IMR-90 (cell line): ENCODE results near the gene CD300H. TPM values are rescaled to one million over a fixed set of nuclear protein-coding genes. Genes with fewer than 3 reads are reported as not detected.

Experiments used
- ATAC-seq: fragments of 200-7000 bp; cut with Tn5 transposase; 2 replicates; pipeline ENCODE4 v1.9.1; 2020; ENCODE audit warnings: low read depth, mild to moderate bottlenecking, moderate library complexity
- BruUV-seq: library from RNA; stranded (reverse); fragments of 400-500 nt; replicated peaks from 2 replicates; lab custom pipeline; 2021; lab: Mats Ljungman, UMichigan
- CTCF ChIA-PET: fragments of 300-600 bp; formaldehyde crosslinking; extraction: SDS; loops from one replicate; lab custom pipeline; 2021; ENCODE audit warnings: antibody characterized with exemption; lab: Yijun Ruan, JAX
- POLR2A ChIA-PET: fragments of 300-600 bp; sonication (Branson Sonifier 250); formaldehyde crosslinking; loops from one replicate; lab custom pipeline; 2022; ENCODE audit warnings: antibody characterized with exemption; ENCODE audit not compliant: unreplicated experiment; lab: Charles Lee
- DNase-seq: peaks from one replicate; pipeline ENCODE4 v3.0.0; 2013
- H2AFZ ChIP-seq: replicated peaks from 2 replicates; pipeline ENCODE3; 2013; ENCODE audit warnings: low read length, mild to moderate bottlenecking; ENCODE audit not compliant: poor library complexity
- H2AK5ac ChIP-seq: 2 replicates; pipeline ENCODE4 v1.6.1; 2013; ENCODE audit warnings: low read depth, low read length, inconsistent platforms
- H2AK9ac ChIP-seq: replicated peaks from 2 replicates; pipeline ENCODE3; 2013; ENCODE audit warnings: mild to moderate bottlenecking, low read depth, low read length, moderate library complexity; ENCODE audit not compliant: poor library complexity
- H2BK120ac ChIP-seq: 2 replicates; pipeline ENCODE4 v1.6.1; 2013; ENCODE audit warnings: low read depth, low read length, inconsistent platforms
- H2BK15ac ChIP-seq: 3 replicates; pipeline ENCODE4 v1.6.1; 2013; ENCODE audit warnings: low read depth, low read length, inconsistent platforms
- H2BK20ac ChIP-seq: 2 replicates; pipeline ENCODE4 v1.6.1; 2013; ENCODE audit warnings: low read depth, mild to moderate bottlenecking, inconsistent platforms, low read length, moderate library complexity
- H2BK5ac ChIP-seq: 2 replicates; pipeline ENCODE4 v1.6.1; 2013; ENCODE audit warnings: mild to moderate bottlenecking, low read depth, low read length, inconsistent platforms; ENCODE audit not compliant: poor library complexity, severe bottlenecking
- H3K14ac ChIP-seq: replicated peaks from 2 replicates; pipeline ENCODE4 v1.6.1; 2013; ENCODE audit warnings: low read depth, low read length, inconsistent platforms
- H3K18ac ChIP-seq: 2 replicates; pipeline ENCODE4 v1.6.1; 2013; ENCODE audit warnings: low read depth, low read length, control low read depth
- H3K23ac ChIP-seq: 2 replicates; pipeline ENCODE4 v1.6.1; 2013; ENCODE audit warnings: low read depth, low read length, inconsistent platforms
- H3K27ac ChIP-seq: 2 replicates; pipeline ENCODE4 v1.5.1; 2013; ENCODE audit warnings: mild to moderate bottlenecking, control low read depth, low read length; ENCODE audit not compliant: insufficient read depth
- H3K27me3 ChIP-seq: 2 replicates; pipeline ENCODE4 v1.6.1; 2013; ENCODE audit warnings: low read length; ENCODE audit not compliant: control insufficient read depth, insufficient read depth
- H3K36me3 ChIP-seq: 2 replicates; pipeline ENCODE4 v1.6.1; 2013; ENCODE audit warnings: low read length, mixed read lengths; ENCODE audit not compliant: control insufficient read depth, insufficient read depth
- H3K4ac ChIP-seq: 2 replicates; pipeline ENCODE4 v1.6.1; 2013; ENCODE audit warnings: low read depth, low read length, inconsistent platforms
- H3K4me1 ChIP-seq: 2 replicates; pipeline ENCODE4 v1.6.1; 2013; ENCODE audit warnings: low read length, mixed read lengths; ENCODE audit not compliant: control insufficient read depth, insufficient read depth
- H3K4me2 ChIP-seq: 2 replicates; pipeline ENCODE4 v1.6.1; 2013; ENCODE audit warnings: low read depth, mild to moderate bottlenecking, control low read depth, low read length, moderate library complexity
- H3K4me3 ChIP-seq: 2 replicates; pipeline ENCODE4 v1.5.1; 2013; ENCODE audit warnings: low read depth, mild to moderate bottlenecking, control low read depth, low read length, moderate library complexity; ENCODE audit not compliant: insufficient read depth
- H3K56ac ChIP-seq: 2 replicates; pipeline ENCODE4 v1.6.1; 2013; ENCODE audit warnings: low read length, inconsistent platforms; ENCODE audit not compliant: insufficient read depth; ENCODE audit errors: extremely low read depth
- H3K79me1 ChIP-seq, 2 experiments: 2 replicates each; pipeline ENCODE4 v1.6.1; 2013; ENCODE audit warnings: low read length in 2 of 2, inconsistent platforms in 1 of 2, low read depth in 1 of 2
- H3K9ac ChIP-seq: 2 replicates; pipeline ENCODE4 v1.6.1; 2013; ENCODE audit warnings: low read depth, low read length, control low read depth
- H3K9me1 ChIP-seq: 2 replicates; pipeline ENCODE4 v1.6.1; 2013; ENCODE audit warnings: low read length, inconsistent platforms; ENCODE audit not compliant: insufficient read depth
- H3K9me3 ChIP-seq: 2 replicates; pipeline ENCODE4 v1.6.1; 2013; ENCODE audit warnings: low read length; ENCODE audit not compliant: control insufficient read depth, insufficient read depth
- H4K20me1 ChIP-seq: 2 replicates; pipeline ENCODE4 v1.6.1; 2013; ENCODE audit warnings: low read length, inconsistent platforms; ENCODE audit not compliant: insufficient read depth
- H4K5ac ChIP-seq: 2 replicates; pipeline ENCODE4 v1.6.1; 2013; ENCODE audit warnings: mild to moderate bottlenecking, low read depth, low read length, control low read depth
- H4K8ac ChIP-seq, 2 experiments: 2 replicates each; pipeline ENCODE4 v1.6.1; 2013; ENCODE audit warnings: low read depth in 2 of 2, low read length in 2 of 2, control low read depth in 1 of 2, inconsistent platforms in 1 of 2
- H4K91ac ChIP-seq: 2 replicates; pipeline ENCODE4 v1.6.1; 2013; ENCODE audit warnings: low read depth, low read length, inconsistent platforms; ENCODE audit not compliant: insufficient read depth
- CHD1 ChIP-seq: IDR thresholded peaks from 2 replicates; pipeline ENCODE4 v1.6.1; 2012; ENCODE audit warnings: low read depth, low read length, improper control_type of control experiment
- ELK1 ChIP-seq: fragments of 150-350 bp; IDR thresholded peaks from 2 replicates; pipeline ENCODE4 v1.6.1; 2016; ENCODE audit warnings: low read depth, mild to moderate bottlenecking, low read length, moderate library complexity, borderline replicate concordance
- MAFK ChIP-seq: IDR thresholded peaks from 2 replicates; pipeline ENCODE4 v1.6.1; 2012; ENCODE audit warnings: low read depth, low read length, improper control_type of control experiment
- MAZ ChIP-seq: IDR thresholded peaks from 2 replicates; pipeline ENCODE4 v1.6.1; 2012; ENCODE audit warnings: low read depth, mild to moderate bottlenecking, low read length, improper control_type of control experiment, moderate library complexity, borderline replicate concordance
- RAD21 ChIP-seq: IDR thresholded peaks from 2 replicates; pipeline ENCODE4 v1.6.1; 2012; ENCODE audit warnings: low read length, improper control_type of control experiment
- RFX5 ChIP-seq: IDR thresholded peaks from 2 replicates; pipeline ENCODE4 v1.8.0; 2012; ENCODE audit warnings: low read depth, mild to moderate bottlenecking, low read length, moderate library complexity
- WGBS, 2 experiments: methylation state at CpG; one replicate each; pipeline versions ENCODE4 v1.1.5 to v1.1.7; 2013; ENCODE audit warnings: missing lambda C conversion rate in 2 of 2; ENCODE audit not compliant: insufficient read length in 1 of 2; ENCODE audit errors: extremely low coverage in 2 of 2; 5-methylcytosine and 5-hydroxymethylcytosine counted together
- dilution Hi-C: fragments of 300-500 bp; cut with HindIII; formaldehyde crosslinking; loops from one replicate; pipeline ENCODE4 v1.14.3; 2018; ENCODE audit warnings: low sequenced_read_pairs; ENCODE audit not compliant: unreplicated experiment
- in situ Hi-C: fragments of 300-500 bp; cut with MboI; formaldehyde crosslinking; loops from 3 replicates; pipeline ENCODE4 v1.14.3; 2019; ENCODE audit warnings: low sequenced_read_pairs, inconsistent platforms, mixed read lengths
- intact Hi-C: fragments of 100-400 bp; cut with micrococcal nuclease; formaldehyde crosslinking; loops from 2 replicates; pipeline ENCODE4 v1.10.0; 2022
- polyA plus RNA-seq, 3 experiments: library from polyadenylated mRNA; depleted of rRNA; stranded (reverse); fragments of >200 nt; gene quantifications; 2 replicates each; pipeline ENCODE4 v1.2.3, GENCODE V29; 2012; ENCODE audit warnings: low replicate concordance in 1 of 3
- total RNA-seq: library from RNA; depleted of rRNA; stranded (reverse); fragments of >200 nt; gene quantifications from 2 replicates; pipeline ENCODE4 v1.2.3, GENCODE V29; 2012
- TF ChIP-seq, protein P1 (sequence below): fragments of 150-350 bp; IDR thresholded peaks from 2 replicates; pipeline ENCODE4 v1.6.1; 2017; ENCODE audit warnings: mild to moderate bottlenecking, antibody characterized with exemption, low read length, low read depth

CD300H gene
- total and polyA plus RNA-seq, 2 of the 4 experiments (the other 2 are of a cell fraction): not detected

GRCh38 chr17:74545843-74546230, 21.5 kb downstream of the CD300H start, which contains the start of gene CD300C:
Gene CD300C (minus strand): TSS chr17:74546115. CDS start chr17:74545782, 333 bp downstream.
- Histone ChIP-seq H3K27me3 (no peaks in the 10 kb centered on the region), H3K27ac (no peak within 1 kb of the TSS), H2AK9ac (no peak within 1 kb of the TSS), H3K18ac (no peak within 1 kb of the TSS), H2AFZ (peak within 1 kb of the TSS; percentile 58), H3K4ac (no peak within 1 kb of the TSS), H3K9me3 (peaks cover 48% of the 10 kb centered on the region), H3K56ac (no peak within 1 kb of the TSS), H4K5ac (no peak within 1 kb of the TSS), H2BK5ac (no peak within 1 kb of the TSS), H2BK15ac (no peak within 1 kb of the TSS), H3K9ac (no peak within 1 kb of the TSS), H4K20me1 (no peaks in the 10 kb centered on the region), H3K14ac (no peak within 1 kb of the TSS), H3K4me1 (no peaks in the 10 kb centered on the region), H3K79me1 (no peaks in the 10 kb centered on the region), H4K91ac (no peak within 1 kb of the TSS), H3K9me1 (no peaks in the 10 kb centered on the region), H2AK5ac (no peak within 1 kb of the TSS), H2BK120ac (no peak within 1 kb of the TSS), H2BK20ac (no peak within 1 kb of the TSS), H3K36me3 (no peaks in the 10 kb centered on the region), H4K8ac (no peak within 1 kb of the TSS), H3K23ac (no peak within 1 kb of the TSS), H3K4me3 (no peak within 1 kb of the TSS), H3K4me2 (no peak within 1 kb of the TSS)
- intact Hi-C loops: no loop called here
- BruUV-seq: no TSS peak
- 17% methylated on average over 1 of the region's 5 CpGs; no CpG with 5 or more reads in 1 of the 2 experiments for WGBS, 2 experiments
- ATAC-seq: no peak
- POLR2A ChIA-PET: no interaction called here
- in situ Hi-C loops: no loop called here
- CTCF ChIA-PET: no interaction called here
- no peak for DNase-seq
- TF ChIP-seq MAFK: no peak
- TF ChIP-seq RFX5: no peak
- TF ChIP-seq MAZ: no peak
- TF ChIP-seq CHD1: no peak
- no peak for TF ChIP-seq ELK1
- no peak for TF ChIP-seq RAD21
- TF ChIP-seq, protein P1, sequence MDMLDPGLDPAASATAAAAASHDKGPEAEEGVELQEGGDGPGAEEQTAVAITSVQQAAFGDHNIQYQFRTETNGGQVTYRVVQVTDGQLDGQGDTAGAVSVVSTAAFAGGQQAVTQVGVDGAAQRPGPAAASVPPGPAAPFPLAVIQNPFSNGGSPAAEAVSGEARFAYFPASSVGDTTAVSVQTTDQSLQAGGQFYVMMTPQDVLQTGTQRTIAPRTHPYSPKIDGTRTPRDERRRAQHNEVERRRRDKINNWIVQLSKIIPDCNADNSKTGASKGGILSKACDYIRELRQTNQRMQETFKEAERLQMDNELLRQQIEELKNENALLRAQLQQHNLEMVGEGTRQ: no peak
- dilution Hi-C loops: no loop called here
